MM.1S (cell line): ENCODE results near the gene PRKCZ.

Experiments
- CTCF ChIP-seq: fragments of 300-600 bp; sonication (generic); IDR thresholded peaks from 2 replicates; pipeline ENCODE4 v1.5.1; 2016; ENCODE audit warnings: antibody characterized with exemption, low read length, mixed read lengths
- EZH2 ChIP-seq: fragments of 300-600 bp; sonication (generic); optimal IDR thresholded peaks from 2 replicates; pipeline ENCODE3; 2017; ENCODE audit warnings: low read depth, mild to moderate bottlenecking, antibody characterized with exemption, low read length, mixed read lengths
- EZH2phosphoT487 ChIP-seq: fragments of 300-600 bp; sonication (generic); IDR thresholded peaks from 2 replicates; pipeline ENCODE4 v1.6.1; 2018; ENCODE audit warnings: antibody characterized with exemption, low read length

- TF ChIP-seq CTCF: no peak
- no peak for TF ChIP-seq EZH2
- no peak for TF ChIP-seq EZH2phosphoT487
Measured at GRCh38 chr1:2078170-2078569, 28.0 kb downstream of the PRKCZ start.
